PC-3 (cell line): ENCODE measurements around the gene CTNND2. TPM values are rescaled to one million over a fixed set of nuclear protein-coding genes. Genes with fewer than 3 reads are reported as not detected.

ENCODE experiments used
- ATAC-seq: fragments of 200-7000 bp; cut with Tn5 transposase; 2 replicates; pipeline ENCODE4 v1.9.1; 2020; ENCODE audit warnings: mild to moderate bottlenecking, moderate library complexity
- BruUV-seq: library from RNA; stranded (reverse); fragments of 400-500 nt; replicated peaks from 2 replicates; lab custom pipeline; 2021; lab: Mats Ljungman, UMichigan
- CTCF ChIA-PET: fragments of 300-600 bp; sonication (Branson Sonifier 250); formaldehyde crosslinking; loops from one replicate; lab custom pipeline; 2022; ENCODE audit warnings: antibody characterized with exemption; lab: Charles Lee
- POLR2A ChIA-PET: fragments of 300-600 bp; sonication (Branson Sonifier 250); formaldehyde crosslinking; loops from one replicate; lab custom pipeline; 2022; ENCODE audit warnings: antibody characterized with exemption; ENCODE audit not compliant: unreplicated experiment; lab: Charles Lee
- DNase-seq: peaks from one replicate; pipeline ENCODE4 v3.0.0-alpha.2; 2015
- H2AFZ ChIP-seq: fragments of 300-600 bp; sonication (generic); 2 replicates; pipeline ENCODE4 v1.6.0; 2016; ENCODE audit warnings: antibody characterized with exemption, low read length
- H3F3A ChIP-seq: fragments of 300-600 bp; sonication (generic); one replicate; pipeline ENCODE4 v1.6.0; 2017; ENCODE audit warnings: antibody characterized with exemption, low read length, control low read depth, mild to moderate bottlenecking; ENCODE audit not compliant: unreplicated experiment
- H3K27ac ChIP-seq: fragments of 300-600 bp; sonication (generic); 2 replicates; pipeline ENCODE4 v1.5.1; 2016; ENCODE audit warnings: mild to moderate bottlenecking, low read length
- H3K27me3 ChIP-seq: fragments of 300-600 bp; sonication (generic); 2 replicates; pipeline ENCODE4 v1.6.1; 2016; ENCODE audit warnings: low read length, mixed read lengths
- H3K36me3 ChIP-seq: fragments of 300-600 bp; sonication (generic); 2 replicates; pipeline ENCODE4 v1.6.1; 2016; ENCODE audit warnings: low read depth, mixed run types, low read length, mixed read lengths
- H3K4me1 ChIP-seq: fragments of 300-600 bp; sonication (generic); 2 replicates; pipeline ENCODE4 v1.5.1; 2016; ENCODE audit warnings: low read length; ENCODE audit not compliant: insufficient read depth
- H3K4me2 ChIP-seq: fragments of 300-600 bp; sonication (generic); 2 replicates; pipeline ENCODE4 v1.6.0; 2016; ENCODE audit warnings: low read length
- H3K4me3 ChIP-seq: fragments of 300-600 bp; sonication (generic); 2 replicates; pipeline ENCODE4 v1.5.1; 2016; ENCODE audit warnings: mild to moderate bottlenecking, low read length, mixed read lengths
- H3K79me2 ChIP-seq: fragments of 300-600 bp; sonication (generic); 2 replicates; pipeline ENCODE4 v1.6.1; 2017; ENCODE audit warnings: low read length, mixed read lengths
- H3K9ac ChIP-seq: fragments of 300-600 bp; sonication (generic); 2 replicates; pipeline ENCODE4 v1.6.0; 2016; ENCODE audit warnings: mild to moderate bottlenecking, low read length
- H3K9me2 ChIP-seq: fragments of 300-600 bp; sonication (generic); replicated peaks from 2 replicates; pipeline ENCODE4 v1.6.1; 2016; ENCODE audit warnings: mixed run types, low read length, mixed read lengths
- H3K9me3 ChIP-seq: fragments of 300-600 bp; sonication (generic); 2 replicates; pipeline ENCODE4 v1.6.1; 2016; ENCODE audit warnings: low read length, mixed read lengths
- H4K20me1 ChIP-seq: fragments of 300-600 bp; sonication (generic); 2 replicates; pipeline ENCODE4 v1.6.1; 2016; ENCODE audit warnings: low read length, mixed read lengths
- EZH2 ChIP-seq: fragments of 300-600 bp; sonication (generic); IDR thresholded peaks from one replicate; pipeline ENCODE4 v1.6.1; 2017; ENCODE audit warnings: antibody characterized with exemption, mild to moderate bottlenecking, low read length; ENCODE audit not compliant: unreplicated experiment
- EZH2phosphoT487 ChIP-seq: fragments of 300-600 bp; sonication (generic); IDR thresholded peaks from 2 replicates; pipeline ENCODE4 v1.6.1; 2018; ENCODE audit warnings: mild to moderate bottlenecking, antibody characterized with exemption, low read length, borderline replicate concordance
- intact Hi-C: fragments of 100-400 bp; cut with micrococcal nuclease; formaldehyde crosslinking; loops from 2 replicates; pipeline ENCODE4 v1.9.0; 2023
- total RNA-seq: library from RNA; depleted of rRNA; stranded (reverse); fragments of >200 nt; gene quantifications from 2 replicates; pipeline ENCODE4 v1.2.3, GENCODE V29; 2014
- TF ChIP-seq, protein P1 (sequence below): fragments of 300-600 bp; sonication (generic); conservative IDR thresholded peaks from 2 replicates; pipeline ENCODE4 v1.5.1; 2017; ENCODE audit warnings: antibody characterized with exemption, low read depth, mild to moderate bottlenecking, low read length

CTNND2 gene
- total RNA-seq, 1 experiment from 2014 or later, result 1.8 TPM

DNA sequence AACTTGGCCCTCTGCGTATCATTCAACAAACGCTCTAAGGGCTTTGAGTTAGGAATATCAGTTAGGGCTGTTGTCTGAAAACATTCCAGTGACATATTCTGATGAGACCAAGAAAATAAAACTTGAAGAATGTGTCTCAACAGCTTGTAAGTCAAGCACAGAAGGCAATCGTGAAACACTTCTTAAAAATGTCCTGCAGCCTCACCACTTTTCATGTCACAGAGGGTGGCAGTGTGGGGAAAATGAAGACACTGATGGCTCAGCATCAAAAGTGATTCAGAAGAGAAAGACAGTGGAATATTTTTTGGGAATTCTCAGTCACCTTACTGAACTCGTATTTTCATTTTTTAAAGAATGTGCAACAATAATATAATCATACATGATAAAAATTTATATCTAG is 247.3 kb downstream of the CTNND2 start:
- ATAC-seq (no peak), DNase-seq (no peak)
- no peaks in the 10 kb centered on the region for H3F3A ChIP-seq
- H3K36me3 ChIP-seq, result no peaks in the 10 kb centered on the region
- no peaks in the 10 kb centered on the region for H4K20me1 ChIP-seq
- intact Hi-C loops, result no loop called here
- H3K9me3 ChIP-seq, result no peaks in the 10 kb centered on the region
- BruUV-seq, result no TSS peak
- no peak overlapping the region for H3K4me3 ChIP-seq
- CTCF ChIA-PET, result no interaction called here
- POLR2A ChIA-PET, result no interaction called here
- no peaks in the 10 kb centered on the region for H3K9me2 ChIP-seq
- H3K9ac ChIP-seq, result no peak overlapping the region
- H3K79me2 ChIP-seq, result no peaks in the 10 kb centered on the region
- peaks cover 12% of the 10 kb centered on the region; the same call in 1 of the 2 replicates for H3K27me3 ChIP-seq
- H3K27ac ChIP-seq, result no peak overlapping the region
- H2AFZ ChIP-seq, result no peak overlapping the region
- no peak for TF ChIP-seq EZH2
- TF ChIP-seq, protein P1, sequence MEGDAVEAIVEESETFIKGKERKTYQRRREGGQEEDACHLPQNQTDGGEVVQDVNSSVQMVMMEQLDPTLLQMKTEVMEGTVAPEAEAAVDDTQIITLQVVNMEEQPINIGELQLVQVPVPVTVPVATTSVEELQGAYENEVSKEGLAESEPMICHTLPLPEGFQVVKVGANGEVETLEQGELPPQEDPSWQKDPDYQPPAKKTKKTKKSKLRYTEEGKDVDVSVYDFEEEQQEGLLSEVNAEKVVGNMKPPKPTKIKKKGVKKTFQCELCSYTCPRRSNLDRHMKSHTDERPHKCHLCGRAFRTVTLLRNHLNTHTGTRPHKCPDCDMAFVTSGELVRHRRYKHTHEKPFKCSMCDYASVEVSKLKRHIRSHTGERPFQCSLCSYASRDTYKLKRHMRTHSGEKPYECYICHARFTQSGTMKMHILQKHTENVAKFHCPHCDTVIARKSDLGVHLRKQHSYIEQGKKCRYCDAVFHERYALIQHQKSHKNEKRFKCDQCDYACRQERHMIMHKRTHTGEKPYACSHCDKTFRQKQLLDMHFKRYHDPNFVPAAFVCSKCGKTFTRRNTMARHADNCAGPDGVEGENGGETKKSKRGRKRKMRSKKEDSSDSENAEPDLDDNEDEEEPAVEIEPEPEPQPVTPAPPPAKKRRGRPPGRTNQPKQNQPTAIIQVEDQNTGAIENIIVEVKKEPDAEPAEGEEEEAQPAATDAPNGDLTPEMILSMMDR, result no peak
- H3K4me1 ChIP-seq, result no peaks in the 10 kb centered on the region
- H3K4me2 ChIP-seq, result no peak overlapping the region

DNA sequence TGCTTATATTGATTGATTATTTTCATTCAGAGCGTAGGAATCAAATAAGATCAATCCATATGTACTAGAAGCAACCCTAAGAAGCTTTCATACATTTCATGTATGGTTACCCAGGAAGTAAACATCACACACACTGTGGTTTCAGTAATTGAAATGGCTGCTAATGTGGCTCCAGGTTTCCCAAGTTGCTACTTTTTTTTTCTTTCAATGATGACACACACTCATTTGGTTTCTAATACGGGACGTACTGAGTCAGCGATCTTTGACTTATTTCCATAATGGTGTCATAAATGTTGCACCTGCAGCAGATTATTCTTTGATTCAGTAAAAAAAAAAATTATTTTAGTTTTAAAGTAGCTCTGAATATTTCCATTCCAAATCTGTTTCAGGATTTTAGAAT is 248.6 kb downstream of the CTNND2 start:
- no peak for DNase-seq
- no peaks in the 10 kb centered on the region for H3K9me2 ChIP-seq
- ChIA-PET CTCF (no interaction called here), POLR2A (no interaction called here)
- H2AFZ ChIP-seq, result no peak overlapping the region
- no peaks in the 10 kb centered on the region for H3K9me3 ChIP-seq
- H3K4me1 ChIP-seq, result no peaks in the 10 kb centered on the region
- ATAC-seq, result no peak
- no peaks in the 10 kb centered on the region for H3K36me3 ChIP-seq
- no peak overlapping the region for H3K4me2 ChIP-seq
- TF ChIP-seq EZH2phosphoT487 (no peak), EZH2 (no peak)
- TF ChIP-seq, protein P1, result no peak
- no peaks in the 10 kb centered on the region for H4K20me1 ChIP-seq
- H3K9ac ChIP-seq, result no peak overlapping the region
- no peak overlapping the region for H3K27ac ChIP-seq
- H3F3A ChIP-seq, result no peaks in the 10 kb centered on the region
- no TSS peak for BruUV-seq
- intact Hi-C loops, result no loop called here
- H3K79me2 ChIP-seq, result no peaks in the 10 kb centered on the region
- H3K27me3 ChIP-seq, result peaks cover 12% of the 10 kb centered on the region; the same call in 1 of the 2 replicates
- H3K4me3 ChIP-seq, result no peak overlapping the region

DNA sequence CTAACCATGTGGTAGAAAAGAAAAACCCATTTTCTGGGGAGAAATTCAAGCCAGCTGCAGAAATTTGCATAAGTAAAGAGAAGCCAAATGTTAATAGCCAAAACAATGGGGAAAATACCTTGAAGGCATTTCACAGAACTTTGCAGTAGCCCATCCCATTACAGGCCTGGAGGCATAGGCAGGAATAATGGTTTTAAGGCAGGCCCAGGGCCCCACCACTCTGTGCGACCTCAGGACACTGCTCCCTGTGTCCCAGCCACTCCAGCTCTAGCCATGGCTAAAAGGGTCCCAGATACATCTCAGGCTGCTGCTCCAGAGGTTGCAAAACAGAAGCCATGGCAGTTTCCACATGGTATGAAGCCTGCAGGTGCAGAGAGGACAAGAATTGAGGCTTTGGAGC is 253.3 kb downstream of the CTNND2 start:
- H2AFZ ChIP-seq, result no peak overlapping the region
- no peaks in the 10 kb centered on the region for H3K36me3 ChIP-seq
- no peak overlapping the region for H3K9ac ChIP-seq
- H3K9me2 ChIP-seq, result no peaks in the 10 kb centered on the region
- ATAC-seq (no peak), DNase-seq (no peak)
- intact Hi-C loops, result no loop called here
- H3K4me2 ChIP-seq, result no peak overlapping the region
- H3K27ac ChIP-seq, result no peak overlapping the region
- 0 out of 2 replicates have a peak, but pooled peaks cover 4% of the 10 kb centered on the region for H3K27me3 ChIP-seq
- TF ChIP-seq EZH2phosphoT487 (no peak), EZH2 (no peak)
- TF ChIP-seq, protein P1, result no peak
- no peaks in the 10 kb centered on the region for H3K9me3 ChIP-seq
- no peaks in the 10 kb centered on the region for H3K79me2 ChIP-seq
- H3K4me1 ChIP-seq, result no peaks in the 10 kb centered on the region
- no peak overlapping the region for H3K4me3 ChIP-seq
- BruUV-seq, result no TSS peak
- ChIA-PET POLR2A (no interaction called here), CTCF (no interaction called here)
- no peaks in the 10 kb centered on the region for H3F3A ChIP-seq
- no peaks in the 10 kb centered on the region for H4K20me1 ChIP-seq
